HG03103 (cell line): ENCODE results near the gene PDE6B.
"Not testable (repeated sequence)": the region's sequence is repeated elsewhere in the genome, so short reads cannot be mapped to it uniquely, and the experiment has no call there.

Experiments used
- ATAC-seq: cut with Tn5 transposase; IDR thresholded peaks from one replicate; pipeline ENCODE4 v1.9.1; 2021; ENCODE audit warnings: low read depth; ENCODE audit not compliant: unreplicated experiment

Gene PDE6B

DNA sequence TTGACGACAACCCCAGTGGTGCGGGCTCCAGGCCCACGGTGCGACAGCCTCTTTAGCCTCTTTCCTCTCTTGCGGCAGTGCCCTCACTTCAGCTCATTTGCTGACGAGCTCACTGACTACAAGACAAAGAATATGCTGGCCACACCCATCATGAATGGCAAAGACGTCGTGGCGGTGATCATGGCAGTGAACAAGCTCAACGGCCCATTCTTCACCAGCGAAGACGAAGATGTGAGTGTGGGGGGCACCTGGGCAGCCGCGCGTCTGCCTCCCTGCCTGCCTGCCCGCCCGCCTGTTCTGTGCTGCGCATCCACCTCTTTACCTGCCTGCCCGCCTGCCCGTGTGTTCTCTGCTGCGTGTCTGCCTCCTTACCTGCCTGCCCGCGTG lies 9.2 kb downstream of the PDE6B start:
- ATAC-seq: no peak

- not testable (repeated sequence) for ATAC-seq
Observed at GRCh38 chr4:635066-635835, 9.9 kb downstream of the PDE6B start.

DNA sequence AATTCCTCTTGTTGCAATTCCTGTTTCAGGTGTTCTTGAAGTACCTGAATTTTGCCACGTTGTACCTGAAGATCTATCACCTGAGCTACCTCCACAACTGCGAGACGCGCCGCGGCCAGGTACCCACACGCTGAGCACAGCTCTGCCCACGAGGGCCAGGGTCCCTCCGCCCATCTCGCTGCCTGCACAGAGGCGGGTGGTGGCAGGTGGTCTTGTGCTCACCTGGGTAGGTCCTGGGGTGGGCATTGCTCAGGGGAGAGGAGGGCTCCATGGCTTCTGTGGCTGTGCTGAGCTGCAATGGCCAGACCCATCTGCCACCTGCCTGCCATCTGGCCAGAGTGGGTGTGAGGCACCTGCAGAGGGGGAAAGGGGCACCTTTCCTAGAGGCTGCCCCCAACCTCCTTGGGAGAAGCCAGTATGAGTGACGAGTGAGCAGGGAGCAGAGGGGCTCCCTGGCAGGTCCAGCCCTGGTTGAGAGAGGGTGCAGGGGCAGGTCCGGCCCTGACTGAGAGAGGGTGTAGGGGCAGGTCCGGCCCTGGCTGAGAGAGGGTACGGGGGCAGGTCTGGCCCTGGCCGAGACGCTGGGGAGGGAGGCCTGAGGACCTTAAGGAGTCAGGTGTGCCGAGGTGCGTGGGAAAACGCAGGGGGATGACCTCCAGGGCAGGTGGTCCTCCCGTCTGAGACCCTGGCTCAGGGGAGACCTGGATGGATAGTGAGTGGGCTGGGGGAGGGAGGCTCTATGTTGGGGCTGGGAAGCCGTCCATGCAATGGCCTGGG lies 10.7 kb downstream of the PDE6B start:
- ATAC-seq: no peak

- ATAC-seq: no peak
Observed at GRCh38 chr4:636628-637159, 11.3 kb downstream of the PDE6B start.

DNA sequence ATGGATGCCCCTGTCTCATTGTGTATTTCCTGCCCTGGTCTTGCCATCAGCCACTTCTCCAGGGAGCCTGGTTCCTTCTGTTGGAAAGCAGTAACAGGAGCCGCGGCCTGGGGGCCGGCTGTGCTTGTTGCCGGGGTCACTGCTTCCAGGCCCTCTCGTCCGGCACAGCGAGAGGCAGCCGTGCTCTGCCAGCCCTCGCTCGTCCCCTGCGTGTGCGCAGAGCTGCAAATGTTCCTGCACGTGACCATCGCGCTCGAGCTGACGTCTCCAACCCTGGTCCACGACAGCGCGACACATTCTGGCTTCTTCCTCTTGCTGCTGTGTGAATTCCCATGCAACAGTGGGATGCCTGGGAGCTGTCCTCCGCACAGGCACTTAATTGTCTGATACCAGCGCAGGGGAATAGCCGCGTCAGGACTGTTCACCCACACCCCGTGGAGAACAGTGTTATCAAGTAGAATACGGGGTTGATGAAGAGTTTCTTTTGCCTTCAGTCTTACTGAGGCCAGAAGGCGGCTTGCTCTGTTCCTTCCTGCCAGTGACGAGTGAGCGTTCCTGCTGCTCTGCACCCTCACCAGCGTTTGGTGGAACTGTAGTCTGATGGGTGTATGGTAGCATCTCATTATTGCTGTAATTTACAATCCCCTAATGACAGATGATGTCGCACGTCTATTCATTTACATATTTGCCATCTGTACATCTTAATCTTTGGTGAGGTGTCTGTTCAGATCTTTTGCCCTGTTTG lies 12.3 kb downstream of the PDE6B start:
- ATAC-seq: no peak

- ATAC-seq: not testable (repeated sequence)
Observed at GRCh38 chr4:642366-642765, 17.0 kb downstream of the PDE6B start.

DNA sequence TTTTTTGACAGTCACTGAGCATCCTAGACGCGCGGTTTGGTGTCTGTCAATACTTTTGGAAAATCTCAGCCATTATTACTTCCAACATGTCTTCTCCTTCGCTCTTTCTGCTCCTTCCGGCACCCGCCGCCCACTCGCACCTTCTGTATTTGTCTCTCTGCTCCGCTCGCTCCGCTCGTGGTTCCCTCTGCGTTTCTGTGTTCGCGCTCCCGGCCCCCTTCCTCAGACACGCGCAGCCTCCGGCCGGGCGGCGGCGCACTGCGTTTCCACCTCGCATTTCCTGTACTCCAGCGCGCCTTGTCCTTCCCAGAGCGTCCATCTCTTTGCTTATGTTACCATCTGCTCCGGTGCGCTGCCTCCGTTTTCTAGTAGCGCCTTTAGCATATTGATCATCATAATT lies 21.1 kb downstream of the PDE6B start:
- ATAC-seq: no peak

DNA sequence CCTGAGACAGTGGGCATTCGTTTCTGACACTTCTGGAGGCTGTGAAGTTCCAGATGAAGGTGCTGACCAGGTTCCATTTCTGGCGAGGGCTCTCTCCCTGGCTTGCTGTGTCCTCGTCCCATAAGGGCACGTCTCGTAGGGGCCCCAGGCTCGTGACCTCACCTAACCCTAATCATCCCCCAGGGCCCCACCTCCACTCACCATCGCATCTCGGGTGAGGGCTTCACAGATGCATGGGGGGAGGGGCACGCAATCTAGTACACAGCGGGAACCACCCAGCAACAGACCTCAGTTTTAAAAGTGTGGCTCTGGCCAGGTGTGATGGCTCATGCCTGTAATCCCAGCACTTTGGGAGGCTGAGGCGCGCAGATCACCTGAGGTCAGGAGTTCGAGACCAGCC lies 22.1 kb downstream of the PDE6B start:
- no peak for ATAC-seq

DNA sequence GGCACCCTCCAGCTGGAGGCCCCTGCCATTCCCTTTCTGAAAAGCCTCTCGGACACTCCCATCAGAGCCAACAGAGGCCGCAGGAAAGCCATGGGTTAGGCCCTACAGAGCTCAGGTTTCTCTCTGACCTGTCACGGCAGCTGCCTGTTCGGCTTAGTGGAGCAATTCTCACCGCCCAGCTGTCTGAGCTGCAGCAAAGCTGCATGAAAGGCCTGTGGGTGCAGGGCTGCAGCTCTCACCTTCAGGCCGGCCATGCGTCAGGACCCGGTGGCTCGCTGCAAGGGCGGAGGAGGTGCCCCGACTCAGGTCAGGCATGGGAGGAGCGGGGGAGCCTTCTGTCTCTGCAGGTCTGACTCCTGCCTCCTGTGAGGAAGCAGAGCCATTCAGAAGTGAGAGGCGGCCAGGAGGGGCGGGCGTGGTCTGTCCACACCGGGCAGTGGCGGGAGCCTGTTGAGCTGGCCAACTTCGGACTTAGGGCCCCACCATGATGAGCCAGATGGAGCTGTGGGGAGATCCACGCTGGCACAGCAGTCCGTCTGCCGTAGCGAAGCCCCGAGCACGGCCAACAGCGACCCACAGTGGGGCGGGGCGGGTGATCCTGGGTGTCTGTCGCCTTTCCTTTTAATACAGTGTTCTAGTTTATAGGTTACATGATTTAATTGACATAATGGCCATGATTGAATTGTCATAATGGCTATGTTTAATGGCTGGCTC lies 23.4 kb downstream of the PDE6B start:
- ATAC-seq: no peak

DNA sequence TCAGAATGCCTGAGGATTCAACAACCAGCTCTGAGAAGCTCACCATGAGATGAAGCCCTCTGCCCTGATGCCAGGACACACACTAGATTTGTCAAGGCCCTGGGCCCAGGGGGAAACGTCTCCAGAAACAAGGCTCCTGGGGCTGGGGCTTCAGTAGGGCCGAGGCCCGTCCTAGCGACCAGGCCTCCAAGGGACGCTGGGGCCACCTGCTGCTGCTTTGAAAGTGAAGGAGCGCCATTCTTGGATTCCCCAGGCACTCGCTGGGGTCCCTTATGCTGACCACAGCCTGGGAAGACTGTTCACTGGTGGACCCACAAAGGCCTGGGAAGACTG lies 23.9 kb downstream of the PDE6B start:
- no peak for ATAC-seq

DNA sequence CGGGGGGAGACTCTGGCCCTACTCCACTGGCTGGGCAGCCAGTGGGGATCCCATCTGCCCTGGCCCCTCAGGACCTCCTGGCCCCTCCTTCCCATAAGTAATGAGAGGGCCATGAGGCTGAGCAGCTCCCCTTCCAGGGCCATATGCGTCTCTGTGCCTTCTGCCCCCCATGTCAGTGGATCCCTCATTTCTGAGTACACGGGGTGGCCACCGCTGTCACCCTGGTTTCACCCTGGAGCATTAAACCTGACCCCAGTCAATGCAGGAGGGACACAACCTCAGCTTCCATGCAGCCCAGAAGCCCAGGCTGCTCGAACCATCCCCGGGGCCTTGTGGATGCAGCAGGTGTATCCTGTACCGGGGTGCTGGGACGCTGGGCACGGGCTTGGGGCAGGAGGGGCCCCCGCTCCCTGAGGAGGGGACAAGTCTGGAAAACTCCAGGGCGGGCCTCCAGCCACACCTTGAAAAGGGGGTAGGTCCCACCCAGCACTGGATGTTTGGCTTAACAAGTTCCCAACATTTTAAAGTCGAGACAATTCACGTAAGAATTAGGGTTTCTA lies 24.5 kb downstream of the PDE6B start:
- no peak for ATAC-seq

GRCh38 chr4:650461-650860 lies 25.1 kb downstream of the PDE6B start:
- no peak for ATAC-seq

- no peak for ATAC-seq
Observed at GRCh38 chr4:650951-651883, 25.8 kb downstream of the PDE6B start.

GRCh38 chr4:651884-652642 lies 26.7 kb downstream of the PDE6B start:
- no peak for ATAC-seq

DNA sequence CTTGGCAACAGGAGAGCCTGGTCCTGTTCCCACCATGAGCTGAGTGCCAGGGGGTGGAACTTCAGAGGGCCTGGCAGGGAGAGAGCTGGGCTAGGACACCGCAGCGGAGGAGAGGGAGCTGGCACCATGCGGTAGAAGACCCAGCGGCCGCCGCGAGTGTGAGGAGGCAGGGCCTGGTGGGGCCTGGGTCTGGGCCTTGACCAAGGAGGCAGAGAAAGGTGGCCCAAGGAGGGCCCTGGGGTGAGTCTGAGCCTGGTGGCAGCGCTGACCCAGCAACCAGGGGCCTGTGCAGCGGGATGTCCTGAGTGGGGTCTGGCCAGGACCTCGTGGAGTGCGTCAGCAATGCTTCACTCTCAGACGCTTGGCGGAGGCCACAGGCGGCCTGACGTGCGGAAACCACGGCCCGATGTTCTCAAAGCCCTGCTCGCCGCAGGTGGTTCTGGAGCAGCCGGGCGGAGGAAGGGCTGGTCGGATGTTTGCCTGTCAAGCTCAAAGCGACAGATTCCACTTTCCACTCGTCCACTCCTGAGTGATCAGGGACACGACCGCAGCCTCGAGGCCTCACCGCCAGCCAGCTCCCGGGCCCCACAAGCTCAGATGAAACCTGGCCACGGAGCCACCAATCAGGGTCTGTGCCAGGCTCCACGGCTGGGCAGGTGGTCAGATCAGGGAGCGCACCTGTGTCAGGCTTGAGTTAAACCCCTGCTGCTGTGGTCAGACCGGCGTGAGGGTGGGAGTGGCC lies 27.9 kb downstream of the PDE6B start:
- no peak for ATAC-seq

DNA sequence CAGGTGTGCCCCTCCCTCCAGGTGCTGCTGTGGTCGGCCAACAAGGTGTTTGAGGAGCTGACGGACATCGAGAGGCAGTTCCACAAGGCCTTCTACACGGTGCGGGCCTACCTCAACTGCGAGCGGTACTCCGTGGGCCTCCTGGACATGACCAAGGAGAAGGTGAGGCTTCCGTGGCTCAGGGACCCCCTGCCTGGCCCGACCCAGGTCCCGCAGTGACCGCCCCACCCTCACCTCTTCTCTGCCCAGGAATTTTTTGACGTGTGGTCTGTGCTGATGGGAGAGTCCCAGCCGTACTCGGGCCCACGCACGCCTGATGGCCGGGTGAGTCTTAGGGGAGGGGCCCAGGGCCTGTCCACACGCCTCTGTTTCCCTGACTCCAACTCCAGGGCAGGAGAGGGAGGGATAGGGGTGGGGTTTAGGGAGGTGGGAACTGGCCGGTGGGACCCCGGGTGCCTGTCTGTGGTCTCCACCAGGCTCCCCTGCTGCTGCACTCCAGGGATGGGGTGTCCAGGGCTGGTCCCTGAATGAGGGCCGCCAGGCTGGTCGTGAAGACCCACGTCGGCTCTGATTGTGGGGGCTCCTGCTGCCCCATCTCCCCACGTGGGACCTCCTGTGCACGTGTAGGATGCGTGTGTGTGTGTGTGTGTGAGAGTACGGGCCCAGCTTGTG lies 28.6 kb downstream of the PDE6B start:
- ATAC-seq: no peak

DNA sequence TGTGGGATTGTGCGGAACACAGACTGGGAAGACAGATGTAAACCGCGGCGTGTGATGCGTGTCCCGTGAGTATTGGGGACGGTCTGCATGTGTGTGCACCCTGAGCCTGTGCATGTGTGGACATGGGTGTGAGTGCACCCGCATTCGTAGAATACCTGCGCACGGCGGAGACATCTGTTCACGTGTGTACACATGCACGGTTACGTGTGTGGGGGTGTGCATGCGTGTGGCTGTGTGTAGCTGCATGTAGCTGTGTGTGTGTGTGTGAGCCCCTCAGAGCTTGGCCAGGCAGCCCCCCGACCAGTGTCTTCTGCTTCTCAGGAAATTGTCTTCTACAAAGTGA lies 29.1 kb downstream of the PDE6B start:
- ATAC-seq: no peak
